Stimulated activated CD8-positive, alpha-beta memory T cell treated with anti-CD3 and anti-CD28 coated beads, Interleukin-7, amount 100 ng/mL, for 4 hours (primary cell): ENCODE data around the gene ACTBL2.
"Not testable (repeated sequence)": the region's sequence is repeated elsewhere in the genome, so short reads cannot be mapped to it uniquely, and the experiment has no call there.

ENCODE experiments used
- DNase-seq, 2 donors: peaks; one replicate each; pipeline ENCODE4 v3.0.0-alpha.2; 2020; ENCODE audit warnings: low read depth in 2 of 2

The ACTBL2 gene

GRCh38 chr5:57482671-57483106 lies at the start of gene ACTBL2:
Gene ACTBL2, minus strand, starts transcription at chr5:57482811. Its CDS starts 104 bp downstream, at chr5:57482707.
- DNase-seq, result no peak

- DNase-seq, result no peak
These were observed 48.7 kb upstream of the ACTBL2 start for GRCh38 chr5:57531333-57531732.

GRCh38 chr5:57529864-57530263 lies 47.3 kb upstream of the ACTBL2 start:
- no peak for DNase-seq

- DNase-seq, result no peak
These were observed 45.3 kb upstream of the ACTBL2 start for GRCh38 chr5:57527870-57528269.

GRCh38 chr5:57524348-57525060 lies 41.9 kb upstream of the ACTBL2 start:
- DNase-seq, result no peak

GRCh38 chr5:57522477-57522876 lies 39.9 kb upstream of the ACTBL2 start:
- DNase-seq, result not testable (repeated sequence)

- DNase-seq, result not testable (repeated sequence)
These were observed 35.8 kb upstream of the ACTBL2 start for GRCh38 chr5:57518415-57518814.

- no peak for DNase-seq
These were observed 34.6 kb upstream of the ACTBL2 start for GRCh38 chr5:57517250-57517649.

GRCh38 chr5:57513785-57514184 lies 31.2 kb upstream of the ACTBL2 start:
- no peak for DNase-seq

GRCh38 chr5:57511321-57511720 lies 28.7 kb upstream of the ACTBL2 start:
- DNase-seq, result no peak

- no peak for DNase-seq
These were observed 27.1 kb upstream of the ACTBL2 start for GRCh38 chr5:57509501-57510260.

- no peak for DNase-seq
These were observed 25.6 kb upstream of the ACTBL2 start for GRCh38 chr5:57508211-57508610.

GRCh38 chr5:57505272-57506200 lies 22.9 kb upstream of the ACTBL2 start:
- DNase-seq, result no peak

- no peak for DNase-seq
These were observed 21.7 kb upstream of the ACTBL2 start for GRCh38 chr5:57504357-57504756.

GRCh38 chr5:57503433-57503832 lies 20.8 kb upstream of the ACTBL2 start:
- DNase-seq, result no peak

GRCh38 chr5:57501414-57502201 lies 19.0 kb upstream of the ACTBL2 start:
- no peak for DNase-seq

- no peak for DNase-seq
These were observed 16.8 kb upstream of the ACTBL2 start for GRCh38 chr5:57499262-57500050.

- DNase-seq, result no peak
These were observed 15.1 kb upstream of the ACTBL2 start for GRCh38 chr5:57497733-57498132.

- DNase-seq, result no peak
These were observed 12.9 kb upstream of the ACTBL2 start for GRCh38 chr5:57495285-57496086.
